Measurements from ENCODE around the gene TAX1BP3. TPM values are rescaled to one million over a fixed set of nuclear protein-coding genes. Genes with fewer than 3 reads are reported as not detected.

Gene TAX1BP3
- total and polyA plus RNA-seq, 2 of the 13 experiments (the other 11 are each of a cell fraction or from before 2014, with no cell fraction given): 16.7 to 45.1 TPM

DNA sequence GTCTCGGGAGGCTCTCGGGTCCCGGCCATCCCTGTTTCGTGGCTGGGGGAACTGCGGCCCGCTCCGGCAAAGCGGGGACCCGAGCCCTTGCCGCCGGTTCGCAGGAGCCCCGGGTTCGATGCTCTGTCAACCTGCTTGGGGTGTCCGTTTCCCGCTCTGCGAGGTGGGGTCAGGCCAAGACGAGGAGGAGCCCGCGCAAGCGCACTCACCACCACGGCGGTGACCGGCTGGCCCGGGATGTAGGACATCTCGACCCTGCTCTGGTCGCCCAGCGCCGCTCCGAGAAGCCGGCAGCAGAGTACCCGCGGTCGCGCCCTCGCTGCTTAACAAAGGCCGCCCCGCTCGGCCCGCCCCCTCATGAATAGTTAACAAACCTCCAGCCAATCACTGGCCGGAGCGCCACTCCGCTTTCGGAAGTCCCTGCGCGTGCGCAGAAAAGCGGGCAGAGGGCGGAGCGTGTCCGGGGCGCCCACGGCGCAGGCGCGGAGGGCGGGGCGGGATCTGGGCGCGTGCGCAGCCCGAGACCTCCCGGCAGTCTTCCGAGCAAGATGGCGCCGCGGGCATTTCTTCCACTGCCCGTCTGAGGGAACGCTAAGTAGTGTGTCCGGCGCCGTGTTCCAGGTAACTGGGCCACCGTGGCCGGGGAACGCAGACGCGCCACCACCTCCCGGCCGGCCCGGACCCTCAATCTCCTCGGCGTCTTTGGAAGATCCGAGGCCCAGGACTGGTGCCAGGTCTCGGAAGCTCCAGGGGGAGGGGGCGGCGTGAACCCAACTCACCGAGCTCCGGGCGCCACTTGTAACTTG is at the start of gene TAX1BP3, which contains the start of gene EMC6 (continued):
- TF ChIP-seq, protein P1, sequence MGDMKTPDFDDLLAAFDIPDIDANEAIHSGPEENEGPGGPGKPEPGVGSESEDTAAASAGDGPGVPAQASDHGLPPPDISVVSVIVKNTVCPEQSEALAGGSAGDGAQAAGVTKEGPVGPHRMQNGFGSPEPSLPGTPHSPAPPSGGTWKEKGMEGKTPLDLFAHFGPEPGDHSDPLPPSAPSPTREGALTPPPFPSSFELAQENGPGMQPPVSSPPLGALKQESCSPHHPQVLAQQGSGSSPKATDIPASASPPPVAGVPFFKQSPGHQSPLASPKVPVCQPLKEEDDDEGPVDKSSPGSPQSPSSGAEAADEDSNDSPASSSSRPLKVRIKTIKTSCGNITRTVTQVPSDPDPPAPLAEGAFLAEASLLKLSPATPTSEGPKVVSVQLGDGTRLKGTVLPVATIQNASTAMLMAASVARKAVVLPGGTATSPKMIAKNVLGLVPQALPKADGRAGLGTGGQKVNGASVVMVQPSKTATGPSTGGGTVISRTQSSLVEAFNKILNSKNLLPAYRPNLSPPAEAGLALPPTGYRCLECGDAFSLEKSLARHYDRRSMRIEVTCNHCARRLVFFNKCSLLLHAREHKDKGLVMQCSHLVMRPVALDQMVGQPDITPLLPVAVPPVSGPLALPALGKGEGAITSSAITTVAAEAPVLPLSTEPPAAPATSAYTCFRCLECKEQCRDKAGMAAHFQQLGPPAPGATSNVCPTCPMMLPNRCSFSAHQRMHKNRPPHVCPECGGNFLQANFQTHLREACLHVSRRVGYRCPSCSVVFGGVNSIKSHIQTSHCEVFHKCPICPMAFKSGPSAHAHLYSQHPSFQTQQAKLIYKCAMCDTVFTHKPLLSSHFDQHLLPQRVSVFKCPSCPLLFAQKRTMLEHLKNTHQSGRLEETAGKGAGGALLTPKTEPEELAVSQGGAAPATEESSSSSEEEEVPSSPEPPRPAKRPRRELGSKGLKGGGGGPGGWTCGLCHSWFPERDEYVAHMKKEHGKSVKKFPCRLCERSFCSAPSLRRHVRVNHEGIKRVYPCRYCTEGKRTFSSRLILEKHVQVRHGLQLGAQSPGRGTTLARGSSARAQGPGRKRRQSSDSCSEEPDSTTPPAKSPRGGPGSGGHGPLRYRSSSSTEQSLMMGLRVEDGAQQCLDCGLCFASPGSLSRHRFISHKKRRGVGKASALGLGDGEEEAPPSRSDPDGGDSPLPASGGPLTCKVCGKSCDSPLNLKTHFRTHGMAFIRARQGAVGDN (CRISPR knock-in tag; IDR thresholded peaks at IDR 0.05): peak; percentile 85
- TF ChIP-seq REPIN1 (CRISPR knock-in tag; IDR thresholded peaks at IDR 0.05; ENCODE audit: borderline replicate concordance, low read depth): no peak
- TF ChIP-seq ZNF570 (CRISPR knock-in tag; IDR thresholded peaks at IDR 0.05; ENCODE audit: borderline replicate concordance): no peak
- TF ChIP-seq ZNF746 (CRISPR knock-in tag; IDR thresholded peaks at IDR 0.05): peak; percentile 18; the same call in 1 of the 2 replicates
- peak; percentile 91 for TF ChIP-seq PHF8 (CRISPR knock-in tag; IDR thresholded peaks at IDR 0.05)
- TF ChIP-seq RFXANK (CRISPR knock-in tag; IDR thresholded peaks at IDR 0.05): no peak
- no peak; the same call in 1 of the 2 replicates for TF ChIP-seq ATF2 (CRISPR knock-in tag; IDR thresholded peaks at IDR 0.05)
- no peak; the same call in none of the 2 replicates for TF ChIP-seq MEIS1 (CRISPR knock-in tag; IDR thresholded peaks at IDR 0.05; ENCODE audit: borderline replicate concordance)
- TF ChIP-seq IRX3 (CRISPR knock-in tag; IDR thresholded peaks at IDR 0.05; ENCODE audit: borderline replicate concordance, low read depth): peak; percentile 33; the same call in 1 of the 2 replicates
- TF ChIP-seq ZFP36 (IDR thresholded peaks at IDR 0.05; ENCODE audit: borderline replicate concordance, low read depth, low read length, partially characterized antibody): no peak
- no peak; the same call in 1 of the 2 replicates for TF ChIP-seq DZIP1 (CRISPR knock-in tag; IDR thresholded peaks at IDR 0.05)
- 0 out of 2 replicates have a peak, but pooled peaks have one; percentile 81 for TF ChIP-seq KLF15 (CRISPR knock-in tag; IDR thresholded peaks at IDR 0.05; ENCODE audit: borderline replicate concordance)
- TF ChIP-seq, protein P2, sequence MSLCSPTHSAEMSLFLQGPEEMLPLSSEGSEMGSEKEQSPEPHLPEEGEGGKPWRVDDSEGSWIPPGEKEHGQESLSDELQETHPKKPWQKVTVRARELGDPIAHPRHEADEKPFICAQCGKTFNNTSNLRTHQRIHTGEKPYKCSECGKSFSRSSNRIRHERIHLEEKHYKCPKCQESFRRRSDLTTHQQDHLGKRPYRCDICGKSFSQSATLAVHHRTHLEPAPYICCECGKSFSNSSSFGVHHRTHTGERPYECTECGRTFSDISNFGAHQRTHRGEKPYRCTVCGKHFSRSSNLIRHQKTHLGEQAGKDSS (CRISPR knock-in tag; IDR thresholded peaks at IDR 0.05; ENCODE audit: borderline replicate concordance, low read depth): no peak
- TF ChIP-seq DNMT3B (CRISPR knock-in tag; conservative IDR thresholded peaks at IDR 0.05): peak; percentile 68; the same call in 1 of the 2 replicates
- TF ChIP-seq ZBTB39 (CRISPR knock-in tag; IDR thresholded peaks at IDR 0.05): peak; percentile 69; the same call in 1 of the 2 replicates
- 0 out of 2 replicates have a peak, but pooled peaks have one; percentile 13 for TF ChIP-seq ETV6 (CRISPR knock-in tag; conservative IDR thresholded peaks at IDR 0.05)
